Nephron progenitor cell (in vitro differentiated cells): ENCODE results near the gene RNU6-9.

Experiments used
- DNase-seq: peaks from one replicate; pipeline ENCODE4 v3.0.0; 2021
- H3K27ac Mint-ChIP-seq: 2 replicates; pipeline ENCODE4 v1.8.0; 2021; ENCODE audit warnings: mild to moderate bottlenecking, moderate library complexity, mixed read lengths
- H3K27me3 Mint-ChIP-seq: 2 replicates; pipeline ENCODE4 v1.8.0; 2021; ENCODE audit warnings: mild to moderate bottlenecking, low read depth, mixed read lengths; ENCODE audit not compliant: poor library complexity
- H3K36me3 Mint-ChIP-seq: 2 replicates; pipeline ENCODE4 v1.8.0; 2021; ENCODE audit warnings: low read depth, mixed read lengths
- H3K4me1 Mint-ChIP-seq: 2 replicates; pipeline ENCODE4 v1.8.0; 2021; ENCODE audit warnings: mixed read lengths
- H3K4me3 Mint-ChIP-seq: 2 replicates; pipeline ENCODE4 v1.8.0; 2021; ENCODE audit warnings: mild to moderate bottlenecking, moderate library complexity, mixed read lengths
- H3K9me3 Mint-ChIP-seq: 2 replicates; pipeline ENCODE4 v1.8.0; 2021; ENCODE audit warnings: mild to moderate bottlenecking, moderate library complexity, mixed read lengths
- TF ChIP-seq, protein P1 (sequence below): fragments of 200-600 bp; sonication (generic); IDR thresholded peaks from 2 replicates; pipeline ENCODE4 v1.5.0; 2021; ENCODE audit warnings: antibody characterized with exemption

RNU6-9 gene

DNA sequence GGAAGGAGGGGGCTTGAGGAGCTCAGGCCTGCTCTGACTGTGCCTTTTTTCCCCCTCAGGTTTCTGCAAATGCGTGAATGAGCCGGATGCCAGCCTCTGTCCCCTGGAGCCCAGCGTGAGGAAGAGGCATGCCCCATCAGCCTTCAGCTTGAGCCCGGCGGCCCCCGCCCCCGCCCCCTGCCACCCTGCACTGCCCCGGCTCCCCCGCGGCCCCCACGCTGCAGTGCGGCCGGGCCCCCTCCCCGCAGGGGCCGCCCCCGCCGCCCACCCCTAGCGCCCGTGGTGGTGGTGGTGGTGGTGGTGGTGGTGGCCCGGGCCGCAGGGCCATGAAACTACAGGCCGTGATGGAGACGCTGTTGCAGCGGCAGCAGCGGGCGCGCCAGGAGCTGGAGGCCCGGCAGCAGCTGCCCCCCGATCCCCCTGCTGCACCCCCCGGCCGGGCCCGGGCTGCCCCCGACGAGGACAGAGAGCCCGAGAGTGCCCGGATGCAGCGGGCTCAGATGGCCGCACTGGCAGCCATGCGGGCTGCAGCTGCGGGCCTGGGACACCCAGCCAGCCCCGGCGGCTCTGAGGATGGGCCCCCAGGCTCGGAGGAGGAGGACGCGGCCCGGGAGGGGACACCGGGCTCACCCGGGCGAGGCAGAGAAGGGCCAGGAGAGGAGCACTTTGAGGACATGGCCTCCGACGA, 36.1 kb downstream of the RNU6-9 start:
- no peak for DNase-seq
- Mint-ChIP-seq H3K4me3 (no peak overlapping the region), H3K9me3 (no peaks in the 10 kb centered on the region), H3K27ac (no peak overlapping the region), H3K27me3 (peaks cover 5% of the 10 kb centered on the region), H3K36me3 (peaks cover 14% of the 10 kb centered on the region), H3K4me1 (peaks cover 27% of the 10 kb centered on the region)
- TF ChIP-seq, protein P1, sequence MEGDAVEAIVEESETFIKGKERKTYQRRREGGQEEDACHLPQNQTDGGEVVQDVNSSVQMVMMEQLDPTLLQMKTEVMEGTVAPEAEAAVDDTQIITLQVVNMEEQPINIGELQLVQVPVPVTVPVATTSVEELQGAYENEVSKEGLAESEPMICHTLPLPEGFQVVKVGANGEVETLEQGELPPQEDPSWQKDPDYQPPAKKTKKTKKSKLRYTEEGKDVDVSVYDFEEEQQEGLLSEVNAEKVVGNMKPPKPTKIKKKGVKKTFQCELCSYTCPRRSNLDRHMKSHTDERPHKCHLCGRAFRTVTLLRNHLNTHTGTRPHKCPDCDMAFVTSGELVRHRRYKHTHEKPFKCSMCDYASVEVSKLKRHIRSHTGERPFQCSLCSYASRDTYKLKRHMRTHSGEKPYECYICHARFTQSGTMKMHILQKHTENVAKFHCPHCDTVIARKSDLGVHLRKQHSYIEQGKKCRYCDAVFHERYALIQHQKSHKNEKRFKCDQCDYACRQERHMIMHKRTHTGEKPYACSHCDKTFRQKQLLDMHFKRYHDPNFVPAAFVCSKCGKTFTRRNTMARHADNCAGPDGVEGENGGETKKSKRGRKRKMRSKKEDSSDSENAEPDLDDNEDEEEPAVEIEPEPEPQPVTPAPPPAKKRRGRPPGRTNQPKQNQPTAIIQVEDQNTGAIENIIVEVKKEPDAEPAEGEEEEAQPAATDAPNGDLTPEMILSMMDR, result no peak

DNA sequence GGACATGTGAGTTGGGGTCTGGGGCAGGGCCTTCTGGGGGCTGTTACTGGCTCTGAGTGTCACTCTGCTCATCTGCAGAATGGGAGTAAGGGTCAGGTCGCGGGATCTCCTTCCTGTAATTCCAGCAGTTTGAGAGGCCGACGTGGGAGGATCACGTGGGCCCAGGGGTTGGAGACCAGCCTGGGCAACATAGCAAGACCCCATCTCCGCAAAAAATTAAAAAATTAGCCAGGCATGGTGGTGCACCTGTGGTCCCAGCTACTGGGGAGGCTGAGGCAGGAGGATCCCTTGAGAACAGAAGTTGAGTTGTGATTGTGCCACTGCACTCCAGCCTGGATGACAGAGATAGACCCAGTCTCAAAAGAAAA, 36.6 kb downstream of the RNU6-9 start:
- TF ChIP-seq, protein P1, result no peak
- peaks cover 27% of the 10 kb centered on the region for H3K4me1 Mint-ChIP-seq
- H3K27me3 Mint-ChIP-seq, result peaks cover 5% of the 10 kb centered on the region
- H3K4me3 Mint-ChIP-seq, result peak overlapping the region; percentile 15
- H3K9me3 Mint-ChIP-seq, result no peaks in the 10 kb centered on the region
- no peak overlapping the region for H3K27ac Mint-ChIP-seq
- peaks cover 14% of the 10 kb centered on the region for H3K36me3 Mint-ChIP-seq
- no peak for DNase-seq

DNA sequence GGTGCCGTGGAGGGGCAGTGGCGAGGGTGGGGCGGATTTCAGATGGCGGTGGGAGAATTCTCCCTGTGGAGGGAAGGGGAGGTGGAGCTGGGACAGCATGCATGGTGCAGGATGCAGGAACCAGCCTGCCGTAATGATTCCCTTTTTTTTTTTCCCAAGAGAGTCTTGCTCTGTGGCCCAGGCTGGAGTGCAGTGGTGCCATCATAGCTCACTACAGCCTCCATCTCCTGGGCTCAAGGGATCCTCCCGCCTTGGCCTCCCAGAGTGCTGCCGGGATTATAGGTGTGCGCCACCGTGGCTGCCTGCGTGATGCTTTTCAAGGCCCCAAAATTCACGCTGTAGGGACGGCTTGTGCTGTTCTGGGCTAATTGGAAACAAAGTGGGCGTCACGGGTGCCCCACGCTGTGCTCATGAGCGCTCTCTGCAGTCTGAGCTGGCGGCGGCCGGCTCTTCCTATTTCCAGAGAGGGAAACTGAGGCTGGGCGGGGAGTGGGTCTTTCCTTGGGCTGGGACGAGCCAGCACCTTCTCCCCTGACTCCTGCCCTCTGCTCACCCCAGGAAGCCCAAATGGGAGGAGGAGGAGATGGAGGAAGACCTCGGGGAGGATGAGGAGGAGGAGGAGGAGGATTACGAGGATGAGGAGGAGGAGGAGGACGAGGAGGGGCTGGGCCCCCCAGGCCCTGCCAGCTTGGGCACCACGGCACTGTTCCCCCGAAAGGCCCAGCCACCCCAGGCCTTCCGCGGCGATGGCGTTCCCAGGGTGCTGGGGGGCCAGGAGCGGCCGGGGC, 38.8 kb downstream of the RNU6-9 start:
- Mint-ChIP-seq H3K4me1 (peaks cover 27% of the 10 kb centered on the region), H3K4me3 (no peak overlapping the region), H3K27ac (peak overlapping the region; percentile 61), H3K36me3 (peaks cover 32% of the 10 kb centered on the region), H3K9me3 (no peaks in the 10 kb centered on the region), H3K27me3 (peaks cover 5% of the 10 kb centered on the region)
- no peak for DNase-seq
- TF ChIP-seq, protein P1, result no peak

DNA sequence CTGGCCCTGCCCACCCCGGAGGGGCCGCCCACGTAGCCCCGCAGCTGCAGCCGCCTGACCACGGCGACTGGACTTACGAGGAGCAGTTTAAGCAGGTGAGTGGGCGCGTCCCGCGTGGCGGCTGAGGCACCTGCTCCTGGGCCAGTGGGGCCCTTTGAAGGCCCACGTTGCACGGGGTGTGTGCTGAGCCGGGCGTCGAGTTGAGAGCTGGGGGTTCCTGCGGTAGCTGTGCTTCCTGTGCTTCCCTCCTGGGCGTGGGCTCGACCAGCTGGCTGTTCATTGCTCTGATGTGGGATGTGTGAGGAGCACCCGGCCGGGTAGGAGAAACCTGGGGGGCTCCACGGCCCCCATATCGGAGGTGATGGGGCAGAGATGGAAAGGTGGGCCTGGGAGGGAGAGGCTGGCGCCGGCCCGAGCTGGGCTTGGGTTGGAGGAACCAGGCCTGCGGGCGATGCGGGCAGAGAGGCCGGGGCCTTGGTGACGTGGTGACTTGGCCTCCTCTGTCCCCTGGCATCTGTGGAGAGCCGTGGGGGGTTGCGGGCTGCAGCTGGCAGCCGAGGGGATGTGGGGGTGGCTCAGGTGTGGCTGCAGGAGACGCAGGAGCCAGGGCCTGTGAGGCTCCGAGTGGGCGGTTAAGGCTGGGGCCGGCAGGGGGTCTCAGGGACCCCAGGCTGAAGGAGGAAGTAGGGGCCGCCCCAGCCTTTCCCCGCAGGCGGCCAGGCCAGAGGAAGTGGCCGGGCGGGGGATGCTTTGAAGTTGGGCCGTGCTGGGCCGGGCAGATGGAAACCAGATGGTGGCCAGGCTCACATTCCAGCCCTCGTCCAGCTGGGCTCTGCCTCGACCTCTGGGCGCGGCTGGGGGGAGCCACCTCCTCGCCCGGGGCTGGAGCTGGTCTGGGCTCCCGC, 39.6 kb downstream of the RNU6-9 start:
- Mint-ChIP-seq H3K4me1 (peaks cover 23% of the 10 kb centered on the region), H3K27me3 (peaks cover 5% of the 10 kb centered on the region), H3K27ac (peak overlapping the region; percentile 64), H3K36me3 (peaks cover 40% of the 10 kb centered on the region), H3K4me3 (no peak overlapping the region), H3K9me3 (peaks cover 4% of the 10 kb centered on the region)
- TF ChIP-seq, protein P1, result no peak
- DNase-seq, result peak; percentile 83

DNA sequence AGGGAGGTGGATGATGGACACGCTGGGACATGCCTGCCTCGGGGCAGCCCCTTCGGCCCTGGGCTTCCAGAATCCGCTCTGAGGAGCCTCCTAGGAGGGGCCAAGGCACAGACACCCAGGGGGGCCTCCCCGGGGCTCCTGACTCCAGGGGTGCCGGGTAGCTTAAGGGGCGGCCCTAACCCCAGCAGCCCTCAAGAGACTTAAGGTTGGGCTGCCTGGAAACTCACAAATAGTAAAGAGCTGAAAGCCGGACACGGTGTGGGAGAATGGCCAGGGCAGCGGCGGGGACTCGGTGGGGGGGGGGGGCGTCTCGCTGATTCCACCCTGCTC, 40.2 kb downstream of the RNU6-9 start:
- peaks cover 4% of the 10 kb centered on the region for H3K9me3 Mint-ChIP-seq
- H3K27me3 Mint-ChIP-seq, result peaks cover 5% of the 10 kb centered on the region
- H3K4me1 Mint-ChIP-seq, result peaks cover 25% of the 10 kb centered on the region
- H3K27ac Mint-ChIP-seq, result no peak overlapping the region
- peaks cover 46% of the 10 kb centered on the region for H3K36me3 Mint-ChIP-seq
- no peak for DNase-seq
- TF ChIP-seq, protein P1, result no peak
- H3K4me3 Mint-ChIP-seq, result no peak overlapping the region
